SU-DHL-6 (cell line): ENCODE data around the gene NSUN2.

Source experiments
- H2AFZ ChIP-seq: fragments of 200-600 bp; sonication (generic); 2 replicates; pipeline ENCODE4 v1.6.1; 2014; ENCODE audit warnings: low read depth, mild to moderate bottlenecking, moderate library complexity, mixed read lengths, antibody characterized with exemption, low read length; ENCODE audit not compliant: severe bottlenecking
- H3F3A ChIP-seq: fragments of 200-600 bp; shearing (Covaris generic); 2 replicates; pipeline ENCODE4 v1.6.0; 2016; ENCODE audit warnings: antibody characterized with exemption, mild to moderate bottlenecking; ENCODE audit not compliant: insufficient read depth
- H3K27ac ChIP-seq: fragments of 200-600 bp; sonication (generic); 2 replicates; pipeline ENCODE4 v1.5.1; 2016; ENCODE audit warnings: low read depth, mild to moderate bottlenecking, low read length, moderate library complexity, mixed read lengths
- H3K27me3 ChIP-seq: fragments of 200-600 bp; sonication (generic), shearing (Covaris generic); 2 replicates; pipeline ENCODE4 v1.6.0; 2014; ENCODE audit warnings: mild to moderate bottlenecking, low read length
- H3K36me3 ChIP-seq: fragments of 200-600 bp; sonication (generic); 2 replicates; pipeline ENCODE4 v1.6.1; 2014; ENCODE audit warnings: mild to moderate bottlenecking, low read length, mixed read lengths
- H3K4me2 ChIP-seq: fragments of 300-600, 200-600 bp; shearing (Covaris generic), sonication (generic); 2 replicates; pipeline ENCODE4 v1.6.0; 2014; ENCODE audit warnings: low read length, low read depth, mild to moderate bottlenecking; ENCODE audit not compliant: poor library complexity, severe bottlenecking
- H3K4me3 ChIP-seq: fragments of 200-600 bp; sonication (generic); 2 replicates; pipeline ENCODE4 v1.5.1; 2014; ENCODE audit warnings: antibody characterized with exemption, low read length, mild to moderate bottlenecking, mixed read lengths; ENCODE audit not compliant: insufficient read depth, poor library complexity, severe bottlenecking
- H3K79me2 ChIP-seq: fragments of 200-600 bp; sonication (generic); 2 replicates; pipeline ENCODE4 v1.6.1; 2014; ENCODE audit warnings: mild to moderate bottlenecking, low read length, moderate library complexity; ENCODE audit not compliant: insufficient read depth
- H3K9ac ChIP-seq: fragments of 200-600 bp; sonication (generic); 2 replicates; pipeline ENCODE4 v1.7.0; 2014; ENCODE audit warnings: mild to moderate bottlenecking, low read length
- H3K9me2 ChIP-seq: fragments of 200-600 bp; sonication (generic); replicated peaks from 2 replicates; pipeline ENCODE4 v1.6.1; 2014; ENCODE audit warnings: low read length; ENCODE audit not compliant: insufficient read depth
- H3K9me3 ChIP-seq: fragments of 200-600 bp; sonication (generic); 2 replicates; pipeline ENCODE4 v1.6.1; 2014; ENCODE audit warnings: low read length, mixed read lengths; ENCODE audit not compliant: insufficient read depth
- H4K20me1 ChIP-seq: fragments of 200-600 bp; sonication (generic); 2 replicates; pipeline ENCODE4 v1.6.1; 2014; ENCODE audit warnings: low read depth, mild to moderate bottlenecking, antibody characterized with exemption, low read length, moderate library complexity, mixed read lengths
- CTCF ChIP-seq: fragments of 200-600 bp; sonication (generic); IDR thresholded peaks from one replicate; pipeline ENCODE4 v1.5.1; 2017; ENCODE audit warnings: antibody characterized with exemption, mild to moderate bottlenecking, low read length, moderate library complexity; ENCODE audit not compliant: insufficient read depth, poor library complexity, severe bottlenecking
- EZH2phosphoT487 ChIP-seq: fragments of 200-600 bp; sonication (generic), shearing (Covaris generic); conservative IDR thresholded peaks from 2 replicates; pipeline ENCODE4 v1.6.1; 2018; ENCODE audit warnings: mild to moderate bottlenecking, antibody characterized with exemption, low read length, moderate library complexity, mixed read lengths

NSUN2 gene

GRCh38 chr5:6578676-6579343 is 54.0 kb downstream of the NSUN2 start:
- no peaks in the 10 kb centered on the region for H3K9me2 ChIP-seq
- no peak for TF ChIP-seq EZH2phosphoT487
- no peak for TF ChIP-seq CTCF
- H3K4me2 ChIP-seq: no peak overlapping the region
- H3K9me3 ChIP-seq: no peaks in the 10 kb centered on the region
- no peak overlapping the region for H2AFZ ChIP-seq
- no peak overlapping the region for H3K9ac ChIP-seq
- no peak overlapping the region for H3K4me3 ChIP-seq
- H3K27ac ChIP-seq: no peak overlapping the region
- H3K79me2 ChIP-seq: no peaks in the 10 kb centered on the region
- no peaks in the 10 kb centered on the region for H3K36me3 ChIP-seq
- H3K27me3 ChIP-seq: no peaks in the 10 kb centered on the region
- H3F3A ChIP-seq: no peaks in the 10 kb centered on the region
- H4K20me1 ChIP-seq: no peaks in the 10 kb centered on the region

GRCh38 chr5:6576861-6577501 is 55.9 kb downstream of the NSUN2 start:
- Histone ChIP-seq H3K79me2 (no peaks in the 10 kb centered on the region), H3K4me2 (no peak overlapping the region), H3K27me3 (no peaks in the 10 kb centered on the region), H3K9ac (no peak overlapping the region), H3K9me2 (no peaks in the 10 kb centered on the region), H3K27ac (no peak overlapping the region), H3F3A (no peaks in the 10 kb centered on the region), H2AFZ (no peak overlapping the region), H3K9me3 (no peaks in the 10 kb centered on the region), H3K4me3 (no peak overlapping the region), H4K20me1 (no peaks in the 10 kb centered on the region), H3K36me3 (no peaks in the 10 kb centered on the region)
- TF ChIP-seq EZH2phosphoT487: no peak
- TF ChIP-seq CTCF: peak; percentile 24

GRCh38 chr5:6574537-6575245 is 58.2 kb downstream of the NSUN2 start:
- Histone ChIP-seq H3K79me2 (no peaks in the 10 kb centered on the region), H3F3A (no peaks in the 10 kb centered on the region), H3K27ac (no peak overlapping the region), H4K20me1 (no peaks in the 10 kb centered on the region), H3K4me3 (no peak overlapping the region), H3K9me3 (no peaks in the 10 kb centered on the region), H3K4me2 (no peak overlapping the region), H3K36me3 (no peaks in the 10 kb centered on the region), H3K9me2 (no peaks in the 10 kb centered on the region), H3K9ac (no peak overlapping the region), H3K27me3 (no peaks in the 10 kb centered on the region), H2AFZ (no peak overlapping the region)
- TF ChIP-seq EZH2phosphoT487 (no peak), CTCF (no peak)
